Liver (tissue), 3 donors: Measurements from ENCODE around the gene DDX24.

Experiments
- ATF3 ChIP-seq: IDR thresholded peaks from 2 replicates; pipeline ENCODE4 v1.6.1; 2016; ENCODE audit warnings: antibody characterized with exemption
- MAX ChIP-seq: IDR thresholded peaks from 2 replicates; pipeline ENCODE4 v1.6.1; 2016; ENCODE audit warnings: antibody characterized with exemption
- REST ChIP-seq: IDR thresholded peaks from 2 replicates; pipeline ENCODE4 v1.6.1; 2016; ENCODE audit warnings: antibody characterized with exemption, mild to moderate bottlenecking
- YY1 ChIP-seq: IDR thresholded peaks from 2 replicates; pipeline ENCODE4 v1.6.1; 2016; ENCODE audit warnings: antibody characterized with exemption, mild to moderate bottlenecking
- TF ChIP-seq, protein P1 (sequence below): fragments of 150-350 bp; IDR thresholded peaks from 2 replicates; pipeline ENCODE4 v1.5.1; 2017; ENCODE audit warnings: improper control_type of control experiment, low read depth, low read length; ENCODE audit not compliant: missing input control
- donor health status: healthy.
- donor health status: healthy.

GRCh38 chr14:94056579-94057308 lies 24.3 kb downstream of the DDX24 start:
- TF ChIP-seq YY1 (no peak), REST (no peak), ATF3 (no peak), MAX (no peak)
- TF ChIP-seq, protein P1, sequence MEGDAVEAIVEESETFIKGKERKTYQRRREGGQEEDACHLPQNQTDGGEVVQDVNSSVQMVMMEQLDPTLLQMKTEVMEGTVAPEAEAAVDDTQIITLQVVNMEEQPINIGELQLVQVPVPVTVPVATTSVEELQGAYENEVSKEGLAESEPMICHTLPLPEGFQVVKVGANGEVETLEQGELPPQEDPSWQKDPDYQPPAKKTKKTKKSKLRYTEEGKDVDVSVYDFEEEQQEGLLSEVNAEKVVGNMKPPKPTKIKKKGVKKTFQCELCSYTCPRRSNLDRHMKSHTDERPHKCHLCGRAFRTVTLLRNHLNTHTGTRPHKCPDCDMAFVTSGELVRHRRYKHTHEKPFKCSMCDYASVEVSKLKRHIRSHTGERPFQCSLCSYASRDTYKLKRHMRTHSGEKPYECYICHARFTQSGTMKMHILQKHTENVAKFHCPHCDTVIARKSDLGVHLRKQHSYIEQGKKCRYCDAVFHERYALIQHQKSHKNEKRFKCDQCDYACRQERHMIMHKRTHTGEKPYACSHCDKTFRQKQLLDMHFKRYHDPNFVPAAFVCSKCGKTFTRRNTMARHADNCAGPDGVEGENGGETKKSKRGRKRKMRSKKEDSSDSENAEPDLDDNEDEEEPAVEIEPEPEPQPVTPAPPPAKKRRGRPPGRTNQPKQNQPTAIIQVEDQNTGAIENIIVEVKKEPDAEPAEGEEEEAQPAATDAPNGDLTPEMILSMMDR = no peak
